HEK293 (cell line): ENCODE results near the gene CDK2.

Experiments used
- GLIS2 ChIP-seq: fragments of 450-650 bp; formaldehyde crosslinking; IDR thresholded peaks from 2 replicates; pipeline ENCODE4 v1.5.1; 2016; ENCODE audit warnings: missing biosample characterization, missing genetic modification characterization
- KLF7 ChIP-seq: fragments of 450-650 bp; formaldehyde crosslinking; IDR thresholded peaks from 2 replicates; pipeline ENCODE4 v1.5.1; 2016; ENCODE audit warnings: missing biosample characterization, missing genetic modification characterization, borderline replicate concordance
- PATZ1 ChIP-seq: fragments of 450-650 bp; formaldehyde crosslinking; IDR thresholded peaks from 2 replicates; pipeline ENCODE4 v1.5.1; 2016; ENCODE audit warnings: missing biosample characterization, missing genetic modification characterization
- PRDM10 ChIP-seq: fragments of 450-650 bp; formaldehyde crosslinking; IDR thresholded peaks from 2 replicates; pipeline ENCODE4 v1.5.1; 2016; ENCODE audit warnings: missing biosample characterization, missing genetic modification characterization
- PRDM4 ChIP-seq: fragments of 450-650 bp; formaldehyde crosslinking; IDR thresholded peaks from 2 replicates; pipeline ENCODE4 v1.5.1; 2017; ENCODE audit warnings: missing biosample characterization, missing genetic modification characterization
- SCRT1 ChIP-seq: fragments of 450-650 bp; formaldehyde crosslinking; IDR thresholded peaks from 2 replicates; pipeline ENCODE4 v1.5.1; 2016; ENCODE audit warnings: missing biosample characterization, missing genetic modification characterization, borderline replicate concordance
- TCF7L2 ChIP-seq: IDR thresholded peaks from 2 replicates; pipeline ENCODE4 v1.6.1; 2011; ENCODE audit warnings: low read depth, mild to moderate bottlenecking, inconsistent platforms, low read length, moderate library complexity, borderline replicate concordance
- TSHZ1 ChIP-seq: fragments of 450-650 bp; formaldehyde crosslinking; IDR thresholded peaks from 2 replicates; pipeline ENCODE4 v1.5.1; 2016; ENCODE audit warnings: missing biosample characterization, missing genetic modification characterization, borderline replicate concordance
- ZBTB26 ChIP-seq: fragments of 450-650 bp; formaldehyde crosslinking; optimal IDR thresholded peaks from 2 replicates; pipeline ENCODE3; 2016; ENCODE audit warnings: missing biosample characterization, mild to moderate bottlenecking, missing genetic modification characterization
- ZNF10 ChIP-seq: fragments of 450-650 bp; formaldehyde crosslinking; IDR thresholded peaks from 2 replicates; pipeline ENCODE4 v1.5.1; 2017; ENCODE audit warnings: missing biosample characterization, missing genetic modification characterization
- ZNF132 ChIP-seq: fragments of 450-650 bp; formaldehyde crosslinking; IDR thresholded peaks from 2 replicates; pipeline ENCODE4 v1.5.1; 2017; ENCODE audit warnings: missing biosample characterization, missing genetic modification characterization, borderline replicate concordance
- ZNF37A ChIP-seq: fragments of 450-650 bp; IDR thresholded peaks from 2 replicates; pipeline ENCODE4 v1.5.1; 2018; ENCODE audit warnings: missing biosample characterization, missing genetic modification characterization
- ZNF521 ChIP-seq: fragments of 450-650 bp; formaldehyde crosslinking; IDR thresholded peaks from 2 replicates; pipeline ENCODE4 v1.5.1; 2017; ENCODE audit warnings: missing biosample characterization, mild to moderate bottlenecking, missing genetic modification characterization
- ZNF549 ChIP-seq: fragments of 450-650 bp; IDR thresholded peaks from 2 replicates; pipeline ENCODE4 v1.5.1; 2018; ENCODE audit warnings: missing biosample characterization, missing genetic modification characterization, mild to moderate bottlenecking, inconsistent platforms, moderate library complexity
- ZNF560 ChIP-seq: fragments of 450-650 bp; formaldehyde crosslinking; IDR thresholded peaks from 2 replicates; pipeline ENCODE4 v1.5.1; 2017; ENCODE audit warnings: missing biosample characterization, missing genetic modification characterization, borderline replicate concordance
- ZNF610 ChIP-seq: fragments of 450-650 bp; formaldehyde crosslinking; IDR thresholded peaks from 2 replicates; pipeline ENCODE4 v1.5.1; 2016; ENCODE audit warnings: missing biosample characterization, missing genetic modification characterization, borderline replicate concordance

Gene CDK2

GRCh38 chr12:55931780-55932550 lies 34.7 kb upstream of the CDK2 start (continued):
- TF ChIP-seq TSHZ1 (tag by site-specific recombination) (no peak), PATZ1 (tag by site-specific recombination) (0 out of 2 replicates have a peak, but pooled peaks have one; percentile 35), ZNF132 (no peak), ZNF521 (tag by site-specific recombination) (no peak), ZNF549 (tag by site-specific recombination) (no peak), ZNF10 (no peak), ZNF610 (tag by site-specific recombination) (no peak), ZBTB26 (tag by site-specific recombination) (peak; percentile 37), PRDM4 (tag by site-specific recombination) (peak; percentile 79), ZNF37A (no peak), KLF7 (tag by site-specific recombination) (no peak), PRDM10 (tag by site-specific recombination) (peak; percentile 23), GLIS2 (no peak), SCRT1 (tag by site-specific recombination) (no peak), ZNF560 (no peak), TCF7L2 (no peak)
- TF ChIP-seq, all 188 proteins: peak for 10
